Stimulated activated naive CD4-positive, alpha-beta T cell (primary cell): ENCODE data around the gene TTC27.

Experiments
- DNase-seq, 6 experiments: peaks; one replicate each; lab custom pipeline; 2025; lab: John Stamatoyannopoulos, UW

TTC27 gene

GRCh38 chr2:32668254-32668653, 40.4 kb downstream of the TTC27 start:
- DNase-seq, result no peak

- no peak for DNase-seq
Measured at GRCh38 chr2:32671885-32672533, 44.2 kb downstream of the TTC27 start.

- no peak for DNase-seq
Measured at GRCh38 chr2:32678825-32679224, 51.0 kb downstream of the TTC27 start.

- no peak for DNase-seq
Measured at GRCh38 chr2:32680942-32681341, 53.1 kb downstream of the TTC27 start.

GRCh38 chr2:32683520-32684086, 55.8 kb downstream of the TTC27 start:
- no peak for DNase-seq

- DNase-seq, result no peak
Measured at GRCh38 chr2:32688541-32688940, 60.7 kb downstream of the TTC27 start.

- no peak for DNase-seq
Measured at GRCh38 chr2:32691678-32692077, 63.8 kb downstream of the TTC27 start.

GRCh38 chr2:32696439-32696838, 68.6 kb downstream of the TTC27 start:
- no peak for DNase-seq

- no peak for DNase-seq
Measured at GRCh38 chr2:32697156-32697555, 69.3 kb downstream of the TTC27 start.

- DNase-seq, result no peak
Measured at GRCh38 chr2:32699151-32699550, 71.3 kb downstream of the TTC27 start.

GRCh38 chr2:32701806-32702205, 74.0 kb downstream of the TTC27 start:
- no peak for DNase-seq

GRCh38 chr2:32702303-32703064, 74.6 kb downstream of the TTC27 start:
- no peak for DNase-seq

GRCh38 chr2:32706815-32707579, 79.1 kb downstream of the TTC27 start:
- no peak for DNase-seq

GRCh38 chr2:32711219-32711618, 83.4 kb downstream of the TTC27 start:
- DNase-seq, result no peak

- no peak for DNase-seq
Measured at GRCh38 chr2:32711908-32712501, 84.2 kb downstream of the TTC27 start.

GRCh38 chr2:32712870-32713269, 85.0 kb downstream of the TTC27 start:
- DNase-seq, result no peak

- DNase-seq, result no peak
Measured at GRCh38 chr2:32714521-32714920, 86.7 kb downstream of the TTC27 start.

- DNase-seq, result no peak
Measured at GRCh38 chr2:32715391-32715841, 87.6 kb downstream of the TTC27 start.

- no peak for DNase-seq
Measured at GRCh38 chr2:32715981-32716380, 88.1 kb downstream of the TTC27 start.

- no peak for DNase-seq
Measured at GRCh38 chr2:32716598-32716997, 88.7 kb downstream of the TTC27 start.

- no peak for DNase-seq
Measured at GRCh38 chr2:32718752-32719151, 90.9 kb downstream of the TTC27 start.

- DNase-seq, result no peak
Measured at GRCh38 chr2:32719430-32719829, 91.6 kb downstream of the TTC27 start.
